OCI-LY7 (cell line): Measurements from ENCODE around the gene USP31.

Experiments used
- EZH2phosphoT487 ChIP-seq: fragments of 200-600 bp; sonication (generic); IDR thresholded peaks from 2 replicates; pipeline ENCODE4 v1.6.1; 2018; ENCODE audit warnings: low read depth, borderline replicate concordance, mild to moderate bottlenecking, mixed run types, antibody characterized with exemption, low read length, moderate library complexity, mixed read lengths
- TF ChIP-seq, protein P1 (sequence below): fragments of 200-600 bp; sonication (generic); conservative IDR thresholded peaks from 2 replicates; pipeline ENCODE4 v1.5.1; 2014; ENCODE audit warnings: mild to moderate bottlenecking, antibody characterized with exemption, low read length, moderate library complexity, mixed read lengths

DNA sequence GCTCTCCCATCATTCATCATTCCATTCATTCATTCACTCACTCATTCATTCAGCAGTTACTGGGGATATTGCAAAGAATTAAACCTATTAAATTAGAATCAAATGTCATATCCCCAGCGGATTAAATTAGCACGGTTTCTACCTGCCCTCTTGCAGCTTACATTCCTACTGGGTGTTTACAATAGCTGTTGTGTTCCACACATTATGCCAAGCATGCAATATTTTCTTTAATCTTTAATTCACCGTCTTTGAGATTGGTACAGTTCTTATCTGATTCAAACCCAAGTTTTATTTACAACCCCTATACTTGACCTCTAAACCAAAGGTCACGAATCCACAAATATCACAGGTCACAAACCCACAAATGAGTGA, 727 bp upstream of the USP31 start:
- TF ChIP-seq, protein P1, sequence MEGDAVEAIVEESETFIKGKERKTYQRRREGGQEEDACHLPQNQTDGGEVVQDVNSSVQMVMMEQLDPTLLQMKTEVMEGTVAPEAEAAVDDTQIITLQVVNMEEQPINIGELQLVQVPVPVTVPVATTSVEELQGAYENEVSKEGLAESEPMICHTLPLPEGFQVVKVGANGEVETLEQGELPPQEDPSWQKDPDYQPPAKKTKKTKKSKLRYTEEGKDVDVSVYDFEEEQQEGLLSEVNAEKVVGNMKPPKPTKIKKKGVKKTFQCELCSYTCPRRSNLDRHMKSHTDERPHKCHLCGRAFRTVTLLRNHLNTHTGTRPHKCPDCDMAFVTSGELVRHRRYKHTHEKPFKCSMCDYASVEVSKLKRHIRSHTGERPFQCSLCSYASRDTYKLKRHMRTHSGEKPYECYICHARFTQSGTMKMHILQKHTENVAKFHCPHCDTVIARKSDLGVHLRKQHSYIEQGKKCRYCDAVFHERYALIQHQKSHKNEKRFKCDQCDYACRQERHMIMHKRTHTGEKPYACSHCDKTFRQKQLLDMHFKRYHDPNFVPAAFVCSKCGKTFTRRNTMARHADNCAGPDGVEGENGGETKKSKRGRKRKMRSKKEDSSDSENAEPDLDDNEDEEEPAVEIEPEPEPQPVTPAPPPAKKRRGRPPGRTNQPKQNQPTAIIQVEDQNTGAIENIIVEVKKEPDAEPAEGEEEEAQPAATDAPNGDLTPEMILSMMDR, result no peak
- TF ChIP-seq EZH2phosphoT487, result no peak
